Measurements from ENCODE around the gene HDGFL3.

- TF ChIP-seq ZNF548 (tag by site-specific recombination; IDR thresholded peaks at IDR 0.05) = no peak
- no peak for TF ChIP-seq ZNF274 (IDR thresholded peaks at IDR 0.05; ENCODE audit: low read length)
- TF ChIP-seq ZNF274 (tag by site-specific recombination; IDR thresholded peaks at IDR 0.05; ENCODE audit: borderline replicate concordance) = no peak
- no peak for TF ChIP-seq TCF7L2 (IDR thresholded peaks at IDR 0.05; ENCODE audit: borderline replicate concordance, low read depth, low read length)
- TF ChIP-seq CTCF (tag by site-specific recombination; IDR thresholded peaks at IDR 0.05) = no peak
- no peak for TF ChIP-seq REST (tag by site-specific recombination; IDR thresholded peaks at IDR 0.05)
- TF ChIP-seq ZNF488 (tag by site-specific recombination; IDR thresholded peaks at IDR 0.05) = no peak
- TF ChIP-seq ZBTB8A (tag by site-specific recombination; IDR thresholded peaks at IDR 0.05) = no peak
- no peak for TF ChIP-seq KLF10 (tag by site-specific recombination; IDR thresholded peaks at IDR 0.05)
- TF ChIP-seq ZSCAN23 (tag by site-specific recombination; IDR thresholded peaks at IDR 0.05) = no peak
- no peak for TF ChIP-seq SALL2 (tag by site-specific recombination; IDR thresholded peaks at IDR 0.05; ENCODE audit: borderline replicate concordance)
- no peak for TF ChIP-seq ZBTB10 (tag by site-specific recombination; IDR thresholded peaks at IDR 0.05)
These were observed 115.2 kb downstream of the HDGFL3 start for GRCh38 chr15:83092309-83092976.
